SH-SY5Y (cell line): Measurements from ENCODE around the gene SENP5.

Experiments used
- GATA2 ChIP-seq: IDR thresholded peaks from 2 replicates; pipeline ENCODE4 v1.6.1; 2011; ENCODE audit warnings: mild to moderate bottlenecking, low read depth, low read length
- GATA3 ChIP-seq: IDR thresholded peaks from 2 replicates; pipeline ENCODE4 v1.6.1; 2011; ENCODE audit warnings: low read depth, mild to moderate bottlenecking, low read length, moderate library complexity

DNA sequence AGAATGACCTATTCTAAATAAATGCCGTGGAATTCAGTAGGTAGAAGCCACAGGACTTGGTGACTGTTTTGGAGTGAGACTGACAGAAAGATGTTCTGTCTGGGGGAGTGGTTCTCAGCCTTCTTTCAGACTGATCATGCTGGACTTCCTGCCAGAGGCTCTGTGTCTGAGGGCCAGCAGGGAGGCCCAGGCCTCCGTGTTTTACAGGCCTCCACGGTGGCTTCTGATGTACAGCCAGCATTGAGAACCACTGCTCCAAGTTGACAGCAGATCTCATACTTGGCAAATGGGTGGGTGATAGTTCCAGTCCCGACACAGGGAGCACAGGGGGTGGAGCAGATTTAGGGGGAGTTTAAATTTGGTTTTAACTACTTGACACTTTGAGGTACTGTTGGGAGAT lies 107.6 kb downstream of the SENP5 start:
- TF ChIP-seq GATA2 (no peak), GATA3 (no peak)
